SKM-1 (cell line): ENCODE measurements around the gene B4GALT2.

Experiments used
- DNase-seq: peaks from one replicate; lab custom pipeline; 2025; ENCODE audit not compliant: unreplicated experiment; lab: John Stamatoyannopoulos, UW

The B4GALT2 gene

DNA sequence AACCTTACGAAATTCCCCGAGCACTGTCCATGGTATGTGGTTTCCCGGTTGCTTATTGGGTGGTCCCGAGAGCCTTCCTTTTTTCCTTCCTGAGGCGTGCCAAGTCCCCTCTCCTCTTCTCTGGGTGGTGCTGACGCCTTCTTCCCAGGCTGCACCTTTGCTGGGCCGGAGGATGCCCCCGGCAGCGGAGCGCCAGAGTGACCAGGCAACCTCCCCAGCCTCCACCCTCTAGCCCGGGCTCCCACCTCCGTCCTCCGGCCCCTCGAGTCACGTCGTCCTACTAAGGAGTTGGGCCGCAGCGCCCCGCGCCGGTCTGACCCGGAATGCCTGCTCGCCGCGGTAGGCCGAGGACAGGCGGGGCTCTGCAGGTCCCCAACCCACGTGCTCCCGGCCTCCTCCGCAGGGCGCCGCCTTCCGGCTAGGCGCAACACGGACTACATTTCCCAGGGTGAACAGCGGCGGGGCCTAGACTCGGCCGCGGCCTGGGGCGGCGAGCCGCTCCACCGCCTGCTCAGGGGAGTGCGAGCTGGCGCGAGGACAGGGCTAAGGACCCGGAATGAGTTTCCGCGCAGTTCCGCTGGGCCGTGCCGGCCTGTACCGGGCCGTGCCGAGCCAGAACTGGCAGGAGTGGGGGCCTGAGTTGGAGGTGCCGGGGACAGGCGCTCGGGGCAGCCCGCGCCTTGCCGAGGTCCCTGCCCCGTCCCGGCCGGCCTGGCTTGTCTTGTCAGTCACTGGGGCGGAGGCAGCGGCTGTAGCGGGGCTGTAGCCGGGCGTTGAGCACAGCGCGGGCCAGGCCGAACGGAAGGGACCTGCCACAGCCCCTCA is 32.6 kb upstream of the B4GALT2 start, which contains the start of gene IPO13:
Gene IPO13, plus strand, starts transcription at position 715 of the 825 bp plus-strand sequence. CDS start 651 bp downstream, outside the sequence.
- peak; percentile 90 for DNase-seq

DNA sequence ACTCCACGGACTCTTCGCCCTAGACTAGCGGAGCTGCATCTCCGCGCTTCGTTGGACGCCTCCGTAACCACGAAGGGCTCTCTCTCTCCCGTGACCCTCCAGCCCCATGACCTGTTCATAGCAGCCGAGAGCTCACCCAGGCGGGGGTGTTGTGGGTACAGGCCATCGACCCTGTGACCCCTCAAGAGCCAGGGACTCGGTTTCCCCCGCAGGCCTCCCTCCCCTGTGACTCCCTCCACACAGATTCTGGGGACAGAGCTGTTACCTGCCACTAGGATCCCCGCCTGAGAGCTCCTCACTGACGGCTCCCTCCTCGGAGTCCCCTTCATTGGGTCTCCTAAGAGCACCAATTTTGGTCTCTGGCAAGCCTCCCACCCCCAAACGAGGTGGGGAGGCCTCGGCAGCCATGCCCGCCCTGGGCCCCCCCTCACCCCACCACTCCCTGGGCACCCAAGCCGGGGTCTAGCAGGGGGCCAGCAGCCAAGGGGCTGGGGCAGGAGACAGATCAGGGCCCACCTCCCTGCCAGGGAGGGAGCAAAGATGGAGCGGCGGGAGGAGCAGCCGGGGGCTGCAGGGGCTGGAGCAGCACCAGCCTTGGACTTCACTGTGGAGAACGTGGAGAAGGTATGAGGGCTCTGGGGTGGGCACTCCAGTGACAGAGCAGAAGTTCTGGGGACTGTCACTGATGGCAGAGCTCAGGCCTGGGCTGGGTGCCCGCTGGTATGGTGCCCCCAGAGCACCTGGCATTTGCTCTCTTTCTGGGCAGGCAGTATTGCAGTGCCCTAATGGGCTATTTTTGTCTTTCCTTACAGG is 31.7 kb upstream of the B4GALT2 start:
- no peak for DNase-seq

DNA sequence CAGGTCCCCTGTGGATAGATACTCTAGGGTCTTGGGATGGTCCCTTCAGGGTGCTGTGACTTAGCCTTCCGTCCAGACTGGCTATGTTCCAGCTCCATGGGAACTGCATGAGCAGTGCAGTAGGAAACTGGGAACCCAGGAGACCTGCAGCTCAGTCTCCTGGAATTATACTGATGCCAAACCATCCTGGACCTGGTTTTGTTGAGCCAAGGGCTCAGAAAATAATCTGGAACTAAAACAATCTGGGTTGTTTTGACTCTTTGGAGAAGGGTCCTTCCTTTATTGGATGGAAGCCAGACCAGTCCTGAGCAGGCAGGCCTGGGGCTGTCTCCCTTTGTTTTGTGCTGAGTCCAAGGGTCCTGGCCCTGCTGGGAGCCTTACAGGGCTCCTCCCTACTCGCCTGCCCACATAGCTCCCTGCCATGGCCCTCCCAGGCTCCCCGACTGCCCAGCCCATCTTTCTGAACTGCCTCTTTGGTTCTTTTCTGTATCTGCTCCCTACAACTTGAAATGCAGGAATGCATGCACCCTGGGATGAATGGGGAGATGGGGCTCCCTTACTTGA is 31.1 kb upstream of the B4GALT2 start:
- no peak for DNase-seq

DNA sequence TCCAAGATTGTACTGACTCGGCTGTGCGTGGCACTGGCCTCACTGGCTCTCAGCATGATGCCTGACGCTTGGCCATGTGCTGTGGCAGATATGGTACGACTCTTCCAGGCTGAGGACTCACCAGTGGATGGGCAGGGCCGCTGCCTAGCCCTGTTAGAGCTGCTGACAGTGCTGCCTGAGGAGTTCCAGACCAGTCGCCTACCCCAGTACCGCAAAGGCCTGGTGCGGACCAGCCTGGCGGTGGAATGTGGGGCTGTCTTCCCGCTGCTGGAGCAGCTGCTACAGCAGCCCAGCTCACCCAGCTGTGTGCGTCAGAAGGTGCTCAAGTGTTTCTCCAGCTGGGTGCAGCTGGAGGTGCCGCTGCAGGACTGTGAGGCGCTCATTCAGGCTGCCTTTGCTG is 29.3 kb upstream of the B4GALT2 start:
- no peak for DNase-seq

DNA sequence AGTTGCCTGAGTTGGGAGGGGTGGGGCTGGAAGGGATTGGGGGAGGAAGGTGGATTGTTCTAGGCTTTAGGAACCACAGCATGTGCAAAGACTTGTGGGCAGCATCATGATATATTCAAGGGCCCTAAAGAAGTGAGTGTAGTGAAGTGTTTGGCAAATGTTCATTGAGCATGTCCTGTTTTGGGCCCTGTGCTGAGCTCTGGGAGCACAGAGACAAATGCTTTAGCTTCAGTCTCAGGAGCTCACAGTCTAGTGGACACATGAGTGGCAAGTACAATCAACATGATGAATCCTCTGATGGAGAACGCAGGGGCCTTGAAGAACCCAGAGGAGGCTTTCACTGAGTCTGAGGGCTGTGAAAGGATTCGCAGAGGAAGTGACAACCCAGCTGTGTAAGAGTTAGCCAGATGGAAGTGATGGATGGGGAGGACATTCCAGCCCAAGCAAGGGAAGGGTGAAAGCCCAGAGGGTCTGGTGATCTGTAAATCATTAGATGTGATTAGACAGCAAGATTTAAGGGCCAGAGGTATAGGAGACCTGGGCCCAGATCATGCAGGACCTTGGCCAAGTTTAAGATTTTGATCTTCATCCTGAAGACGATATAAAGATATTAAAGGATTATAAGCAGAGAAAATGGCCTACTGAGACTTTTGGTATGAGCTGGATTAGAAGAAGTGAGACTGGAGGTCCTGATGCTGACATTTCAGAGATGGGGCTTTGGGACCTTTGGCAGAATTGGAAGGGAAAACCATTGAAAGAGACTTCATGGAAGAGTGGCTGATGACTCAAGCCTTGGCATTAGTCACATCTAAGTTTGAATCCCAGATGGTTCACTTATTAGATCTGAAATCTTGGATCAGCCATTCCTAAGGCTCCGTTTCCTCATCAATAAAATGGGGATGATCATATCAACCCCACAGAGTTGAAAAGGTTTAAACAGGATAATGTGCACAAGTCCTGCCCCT is 27.7 kb upstream of the B4GALT2 start:
- no peak for DNase-seq

DNA sequence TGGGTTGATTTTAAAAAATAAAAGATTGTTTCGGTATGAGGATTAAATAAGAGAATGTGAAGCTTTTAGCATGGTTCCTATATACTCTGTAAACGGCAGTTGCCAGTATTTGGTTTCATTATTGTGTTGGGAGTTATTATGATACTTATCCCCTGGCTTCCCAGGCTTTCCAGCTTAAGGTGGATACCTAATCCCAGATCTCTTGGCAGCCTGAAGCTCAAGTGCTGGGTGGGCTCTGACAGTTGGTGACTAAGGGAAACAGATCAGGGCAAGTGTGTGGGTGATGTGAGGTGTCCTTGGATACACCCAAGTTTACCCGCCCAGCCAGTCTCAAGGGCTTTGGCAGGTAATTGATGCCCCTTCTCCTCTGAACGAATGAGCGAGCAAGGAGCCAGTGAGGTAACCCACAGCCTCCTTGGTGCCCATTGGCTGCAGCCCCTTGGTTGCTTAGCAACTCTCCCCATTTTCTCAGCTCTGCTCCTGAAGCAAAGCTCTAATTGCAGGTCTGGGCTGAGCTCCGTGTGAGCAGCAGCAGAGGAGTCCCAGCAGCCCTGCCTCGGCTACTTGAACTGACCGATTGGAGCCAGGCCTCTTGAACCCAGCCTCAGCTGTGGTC is 26.2 kb upstream of the B4GALT2 start:
- no peak for DNase-seq

DNA sequence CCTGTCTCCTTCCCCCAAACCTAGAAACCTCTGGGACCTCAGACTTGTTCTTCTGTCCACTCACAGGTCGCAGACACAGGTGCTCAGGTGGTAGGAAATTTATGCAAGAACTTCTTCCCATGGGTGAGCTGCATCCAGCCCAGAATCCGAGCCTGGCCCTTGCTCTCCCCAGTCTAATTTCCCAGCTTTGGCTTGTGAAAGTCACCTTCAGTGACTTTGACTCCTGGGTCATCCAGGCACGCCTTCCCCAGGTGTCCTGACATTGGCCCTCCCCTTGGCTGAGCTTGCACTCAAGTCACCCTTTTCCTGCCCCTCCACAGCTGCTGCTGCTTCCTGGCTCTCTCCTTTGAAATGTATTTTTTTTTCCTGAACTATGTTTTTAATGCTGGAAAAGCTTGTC is 25.6 kb upstream of the B4GALT2 start:
- DNase-seq, result no peak

DNA sequence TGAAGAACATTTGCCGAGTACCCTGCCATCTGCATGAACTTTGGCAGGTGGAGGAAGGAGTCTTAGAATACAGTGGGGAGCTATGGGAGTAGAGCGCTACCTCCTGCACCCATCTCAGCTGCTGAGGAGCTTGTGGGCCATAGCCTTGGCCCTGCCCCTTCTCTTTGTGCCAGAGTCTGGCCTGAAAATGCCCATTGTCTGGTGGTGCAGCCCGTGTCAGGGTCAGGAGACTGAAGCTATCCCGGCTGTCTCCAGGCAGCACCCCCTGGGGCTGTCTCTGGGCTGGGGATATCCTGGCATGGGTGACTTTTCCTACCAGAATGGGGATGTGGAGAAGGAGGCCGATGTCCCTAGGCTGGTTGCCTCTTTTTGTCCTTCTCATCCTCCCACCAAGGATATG is 25.0 kb upstream of the B4GALT2 start:
- DNase-seq, result no peak

DNA sequence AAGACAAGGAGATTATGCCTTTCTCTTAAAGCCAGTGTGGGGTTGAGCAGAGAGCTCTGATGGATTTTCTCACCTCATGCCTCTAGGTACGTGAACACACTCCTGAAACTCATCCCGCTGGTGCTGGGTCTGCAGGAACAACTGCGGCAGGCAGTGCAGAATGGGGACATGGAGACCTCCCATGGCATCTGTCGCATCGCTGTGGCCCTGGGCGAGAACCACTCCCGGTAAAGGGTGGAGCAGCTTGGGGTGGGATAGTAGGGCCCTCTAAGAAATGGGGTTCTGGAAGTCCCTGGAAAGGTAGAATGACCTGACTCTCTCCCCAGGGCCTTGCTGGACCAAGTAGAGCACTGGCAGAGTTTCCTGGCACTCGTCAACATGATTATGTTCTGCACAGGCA is 22.8 kb upstream of the B4GALT2 start:
- no peak for DNase-seq

DNA sequence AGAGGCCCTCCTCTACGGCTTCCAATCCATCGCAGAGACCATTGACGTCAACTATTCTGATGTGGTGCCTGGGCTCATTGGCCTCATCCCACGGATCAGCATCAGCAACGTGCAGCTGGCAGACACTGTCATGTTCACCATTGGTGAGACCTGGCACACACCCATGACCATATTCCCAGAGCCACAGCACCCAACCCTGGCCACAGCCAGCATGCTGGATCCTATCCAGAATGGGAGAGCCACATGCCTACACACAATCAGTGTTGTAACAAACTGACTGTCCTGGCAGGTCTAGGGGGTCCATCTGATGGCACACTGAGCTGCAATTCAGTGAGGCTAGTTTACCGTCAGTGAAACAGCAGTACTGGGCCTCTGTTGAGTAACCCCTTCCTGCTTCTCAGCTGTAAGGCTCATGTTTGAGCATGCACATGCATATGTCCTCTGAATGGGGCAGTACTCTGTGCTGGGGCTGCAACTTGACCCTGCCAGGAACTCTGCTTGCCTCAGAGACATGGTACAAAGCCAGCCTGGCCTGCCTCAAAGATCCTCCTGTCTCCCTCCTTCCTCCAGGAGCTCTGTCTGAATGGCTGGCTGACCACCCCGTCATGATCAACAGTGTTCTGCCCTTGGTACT is 21.5 kb upstream of the B4GALT2 start:
- DNase-seq, result no peak

DNA sequence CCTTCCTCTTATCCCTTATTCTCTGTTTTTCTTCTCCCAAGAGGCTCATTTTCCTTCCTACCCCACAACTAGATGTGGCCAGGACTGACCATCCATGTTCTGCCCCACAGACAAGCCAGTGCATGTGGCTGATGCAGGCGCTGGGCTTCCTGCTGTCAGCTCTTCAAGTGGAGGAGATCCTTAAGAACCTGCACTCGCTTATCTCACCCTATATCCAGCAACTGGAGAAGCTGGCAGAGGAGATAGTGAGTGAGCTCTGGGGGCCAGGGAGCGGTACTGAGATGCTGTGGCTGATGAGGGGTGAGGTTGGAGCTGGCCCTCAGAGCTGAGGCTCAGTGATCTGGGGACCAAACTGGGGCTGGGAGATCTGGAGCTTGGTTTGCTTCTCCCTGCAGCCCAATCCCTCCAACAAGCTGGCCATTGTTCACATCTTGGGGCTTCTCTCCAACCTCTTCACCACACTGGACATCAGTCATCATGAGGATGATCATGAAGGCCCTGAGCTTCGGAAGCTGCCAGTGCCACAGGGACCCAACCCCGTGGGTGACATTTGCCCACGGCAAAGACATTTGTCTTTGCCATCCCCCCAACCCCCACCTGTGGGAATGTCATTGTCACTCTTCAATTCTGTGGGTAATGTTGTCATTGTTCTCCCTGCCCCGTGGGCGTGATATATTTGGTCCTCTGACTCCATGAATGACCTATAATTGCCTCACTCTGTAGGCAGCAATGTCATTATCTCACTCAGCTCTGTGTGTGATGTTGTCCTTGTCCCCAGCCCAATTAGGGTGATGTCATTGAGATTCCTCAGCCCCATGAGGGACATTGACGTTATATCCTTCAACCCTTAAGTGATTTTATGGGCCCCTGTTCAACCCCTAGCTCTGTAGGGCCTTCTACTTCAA is 20.4 kb upstream of the B4GALT2 start:
- no peak for DNase-seq

DNA sequence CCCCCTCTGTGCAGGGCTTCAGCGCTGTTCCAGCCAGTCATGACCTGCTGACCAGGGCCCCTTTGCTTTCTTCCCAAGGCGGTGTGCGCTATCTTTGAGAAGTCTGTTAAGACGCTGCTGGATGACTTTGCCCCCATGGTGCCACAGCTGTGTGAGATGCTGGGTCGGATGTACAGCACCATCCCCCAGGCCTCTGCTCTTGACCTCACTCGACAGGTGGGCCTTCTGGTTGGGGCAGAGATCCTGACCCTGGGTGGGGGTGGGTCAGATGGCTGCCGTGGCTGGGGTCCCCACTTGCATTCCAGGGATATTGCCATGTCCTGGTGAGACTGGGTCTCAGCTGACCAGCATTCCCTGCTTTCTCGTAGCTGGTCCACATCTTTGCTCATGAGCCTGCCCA is 18.2 kb upstream of the B4GALT2 start:
- no peak for DNase-seq

DNA sequence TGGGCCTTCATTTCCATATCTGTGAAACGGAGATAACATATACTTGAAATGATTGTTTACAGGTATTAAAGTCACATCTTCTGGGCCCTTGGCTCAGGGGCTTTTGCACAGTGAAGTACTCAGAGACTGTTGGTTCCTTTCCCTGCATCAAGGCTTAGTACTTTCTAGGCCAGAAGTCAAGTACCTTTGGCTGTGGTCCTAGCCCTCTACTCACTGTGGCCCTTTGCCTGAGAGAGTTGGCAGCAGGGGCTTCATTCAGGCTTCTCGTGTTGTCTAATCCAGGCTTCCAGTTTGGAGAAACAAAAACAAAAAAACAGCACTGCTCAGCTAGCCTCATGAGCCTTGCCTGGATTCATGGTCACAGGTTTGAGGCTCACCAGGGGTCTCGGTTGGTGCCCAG is 17.3 kb upstream of the B4GALT2 start:
- DNase-seq, result no peak

DNA sequence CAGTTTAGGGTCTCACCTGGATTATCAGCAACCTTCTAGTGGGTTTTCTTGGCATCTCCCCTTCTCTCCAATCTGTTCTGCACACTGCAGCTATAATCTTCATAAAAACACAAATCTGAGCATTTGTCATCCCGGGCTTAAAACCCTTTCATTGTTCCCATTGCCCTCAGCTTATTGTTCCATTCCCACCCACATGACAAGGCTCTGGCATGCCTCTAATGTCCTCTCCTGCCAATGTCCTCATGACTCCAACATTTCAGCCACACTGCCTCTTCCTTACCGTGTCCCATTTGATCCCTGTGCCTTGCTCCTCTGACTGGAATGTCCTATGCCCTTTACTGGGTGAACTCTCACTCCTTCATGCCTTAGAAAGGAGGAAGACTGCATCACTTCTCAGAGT is 16.7 kb upstream of the B4GALT2 start:
- DNase-seq, result no peak

DNA sequence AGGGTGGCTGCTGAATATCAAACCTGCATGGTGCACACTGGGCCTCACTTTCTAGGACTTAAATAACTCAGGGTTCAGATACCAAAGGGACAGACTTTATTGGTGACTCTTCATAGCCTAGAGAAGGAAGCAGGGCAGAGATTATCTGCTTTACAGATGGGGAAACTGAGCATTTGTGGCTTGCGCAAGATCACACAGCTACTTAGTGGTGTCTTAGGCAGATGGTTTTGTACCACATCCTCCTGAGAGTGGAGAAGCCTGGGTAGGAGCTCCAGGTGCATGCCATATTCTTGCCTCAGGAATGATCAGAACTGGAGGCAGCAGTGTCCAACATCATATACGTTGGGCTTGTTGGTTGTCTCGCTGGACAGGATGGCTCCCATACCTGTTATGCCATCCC is 16.0 kb upstream of the B4GALT2 start:
- no peak for DNase-seq

DNA sequence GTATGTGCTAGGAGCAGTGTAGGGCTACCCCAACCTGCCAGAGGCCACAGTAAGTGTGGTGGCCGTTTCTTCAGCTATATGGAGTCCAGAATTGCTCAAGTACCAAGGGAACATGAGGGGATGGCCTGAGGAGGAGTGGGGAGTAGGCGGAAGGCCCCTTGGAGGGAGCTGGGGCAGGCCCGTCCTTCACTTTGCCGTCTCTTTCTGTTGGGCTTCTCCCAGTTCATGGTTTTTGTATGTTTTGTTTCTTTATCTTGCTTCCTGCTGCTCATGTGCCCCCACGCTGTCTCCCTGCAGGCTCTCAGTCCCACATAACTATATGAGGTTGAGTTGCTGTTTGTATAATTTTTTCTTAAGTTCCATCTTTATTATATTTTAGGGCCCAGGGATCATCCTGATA is 15.1 kb upstream of the B4GALT2 start:
- no peak for DNase-seq

DNA sequence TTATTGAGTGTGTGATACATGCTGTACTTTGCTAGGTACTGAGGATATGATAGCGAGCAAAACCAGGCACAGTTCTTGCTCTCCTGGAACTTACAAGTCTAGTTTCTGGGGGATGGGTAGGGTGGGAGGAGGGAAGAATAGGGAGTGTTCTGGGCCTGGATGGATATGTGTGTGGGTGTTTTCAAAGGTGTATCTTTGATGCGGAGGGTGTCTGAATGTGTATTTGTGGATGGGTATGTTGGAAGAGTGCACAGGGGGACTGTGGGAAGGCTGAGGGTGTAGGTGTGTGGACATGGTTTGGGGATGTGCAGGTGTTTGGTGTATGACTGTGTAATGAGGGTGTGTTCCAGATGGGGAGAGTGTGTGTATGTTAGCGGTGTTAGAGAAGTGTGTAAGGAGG is 13.7 kb upstream of the B4GALT2 start:
- no peak for DNase-seq

DNA sequence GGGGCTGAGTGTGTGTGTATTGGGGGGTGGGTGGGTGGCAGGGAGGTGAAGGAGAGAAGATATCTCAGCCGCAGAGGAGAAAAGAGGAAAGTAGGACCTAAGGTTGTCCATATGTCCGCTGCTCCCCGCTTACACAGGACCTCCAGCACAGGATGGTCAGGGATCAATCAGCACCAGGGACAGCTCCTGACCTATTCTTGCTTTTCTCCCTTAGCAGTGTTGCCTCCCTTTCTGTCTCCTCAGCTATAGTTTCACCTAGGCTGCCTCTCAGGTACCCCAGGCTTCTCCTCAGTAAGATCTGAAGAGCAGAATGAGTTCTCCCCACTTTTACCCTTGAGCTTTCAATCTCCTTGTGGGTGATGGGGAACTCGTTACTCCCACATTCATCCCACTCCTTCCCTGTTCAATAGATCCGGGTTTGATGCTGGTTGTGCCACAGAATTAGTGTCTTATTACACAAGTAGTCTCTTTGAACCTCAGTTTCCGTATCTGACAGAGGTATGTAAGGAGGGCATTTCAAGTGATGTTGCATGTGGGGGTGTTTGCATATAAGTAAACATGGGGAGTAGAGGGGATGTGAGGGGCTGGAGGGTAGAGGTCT is 10.6 kb upstream of the B4GALT2 start:
- DNase-seq, result no peak

DNA sequence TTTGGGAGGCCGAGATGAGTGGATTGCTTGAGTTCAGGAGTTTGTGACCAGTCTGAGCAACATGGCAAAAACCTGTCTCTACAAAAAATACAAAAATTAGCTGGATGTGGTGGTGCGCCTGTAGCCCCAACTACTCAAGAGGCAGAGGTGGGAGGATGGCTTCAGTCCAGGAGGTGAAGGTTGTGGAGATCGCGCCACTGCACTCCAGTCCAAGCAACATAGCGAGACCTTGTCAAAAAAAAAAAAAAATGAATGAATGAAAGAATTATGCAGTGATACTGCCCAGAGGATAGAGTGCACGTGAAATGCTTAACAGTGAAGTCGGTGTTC is 9.6 kb upstream of the B4GALT2 start:
- DNase-seq, result no peak
